Measurements from ENCODE around the gene SLC49A3.

DNA sequence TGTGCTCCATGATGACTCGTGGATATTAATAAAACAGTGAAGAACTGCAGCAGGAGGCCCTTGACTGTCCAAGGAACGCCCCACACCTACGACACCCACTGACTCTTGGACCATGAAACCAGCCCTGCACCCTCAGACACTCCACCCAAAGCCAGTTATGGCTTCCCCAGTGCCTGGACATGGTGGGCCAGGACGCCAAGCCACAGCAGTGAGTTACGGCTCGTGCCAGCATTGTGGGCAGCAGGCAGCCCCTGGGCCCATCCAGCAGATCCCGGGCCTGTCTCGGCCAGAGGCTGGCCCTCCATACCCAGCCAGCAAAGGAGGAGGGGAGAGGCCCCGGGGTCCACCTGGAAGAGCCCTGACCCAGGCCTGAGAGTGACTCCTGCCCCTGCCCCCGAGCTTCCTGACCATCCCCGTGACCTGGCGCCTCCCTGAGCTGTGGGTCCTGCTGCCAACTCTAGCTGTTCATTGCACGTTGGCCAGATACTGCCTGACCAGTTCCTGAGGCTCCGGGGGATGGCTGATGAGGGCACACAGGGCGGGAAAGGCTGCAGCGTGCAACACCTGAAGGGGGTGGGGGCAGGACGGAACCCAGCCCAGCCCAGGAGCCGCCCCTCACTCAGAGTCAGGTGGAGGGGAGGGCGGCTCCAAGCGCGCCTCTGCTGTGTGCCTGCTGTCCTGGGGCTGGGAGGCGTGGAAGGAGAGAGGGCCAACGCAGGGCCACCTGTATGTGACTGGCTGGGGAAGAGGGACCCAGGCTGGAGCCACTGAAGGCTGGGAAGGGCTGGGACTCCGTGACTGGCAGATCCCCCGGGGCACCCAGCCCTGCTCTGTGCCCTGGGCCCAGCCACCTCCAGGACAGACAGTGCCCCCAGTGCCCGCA is 739 bp downstream of the SLC49A3 start:
- TF ChIP-seq POLR2A (IDR thresholded peaks at IDR 0.05) (no peak), POLR2AphosphoS5 (IDR thresholded peaks at IDR 0.05) (no peak)
